BE2C (cell line): ENCODE results near the gene C10orf120.

Experiments used
- DNase-seq: peaks from one replicate; pipeline ENCODE4 v3.0.0-alpha.2; 2020
- H3K27me3 ChIP-seq: fragments of 250-450 bp; sonication (Bioruptor Pico); 2 replicates; pipeline ENCODE4 v1.5.1; 2020; ENCODE audit warnings: mild to moderate bottlenecking
- H3K36me3 ChIP-seq: fragments of 250-450 bp; sonication (Bioruptor Pico); 2 replicates; pipeline ENCODE4 v1.5.1; 2020; ENCODE audit warnings: mild to moderate bottlenecking
- H3K4me1 ChIP-seq: fragments of 250-450 bp; sonication (Bioruptor Pico); 2 replicates; pipeline ENCODE4 v1.5.1; 2020
- H3K4me3 ChIP-seq: 2 replicates; pipeline ENCODE4 v1.5.1; 2011; ENCODE audit warnings: low read depth, low read length
- H3K9me3 ChIP-seq: fragments of 250-450 bp; sonication (Bioruptor Pico); 2 replicates; pipeline ENCODE4 v1.5.1; 2020
- CTCF ChIP-seq: IDR thresholded peaks from 2 replicates; pipeline ENCODE4 v1.5.1; 2012; ENCODE audit warnings: mild to moderate bottlenecking, low read depth, low read length

Gene C10orf120

DNA sequence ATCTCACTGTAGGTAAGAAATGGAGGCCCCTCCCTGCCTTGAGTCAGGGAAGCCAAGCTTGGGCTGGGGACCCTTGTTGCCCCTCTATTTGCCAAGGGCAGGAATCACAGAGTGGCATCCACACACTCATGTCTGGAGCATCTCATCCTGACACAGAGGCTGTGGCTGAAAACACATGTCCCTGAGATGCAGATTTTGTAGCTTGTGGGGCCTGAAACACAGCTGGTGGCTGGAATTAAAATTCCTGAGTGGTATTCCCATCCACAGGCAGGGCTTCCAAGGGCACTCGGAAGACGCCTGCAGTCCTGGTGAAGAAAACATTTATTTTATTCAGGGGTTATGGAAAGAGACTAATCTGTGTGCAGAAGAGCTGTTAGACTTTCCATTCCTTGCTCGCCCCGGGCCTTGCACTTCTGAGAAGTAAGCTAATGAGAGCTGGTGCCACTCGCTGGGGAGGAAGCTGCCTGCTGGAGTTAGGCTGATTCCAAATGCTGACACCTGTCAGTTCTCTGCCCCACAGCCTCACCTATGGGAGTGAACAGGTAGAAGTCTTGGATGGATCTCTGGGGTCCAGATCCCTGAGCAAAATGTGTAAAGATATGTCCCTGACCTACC is 36.0 kb downstream of the C10orf120 start:
- Histone ChIP-seq H3K36me3 (no peaks in the 10 kb centered on the region), H3K4me1 (no peaks in the 10 kb centered on the region), H3K9me3 (no peaks in the 10 kb centered on the region), H3K4me3 (no peak overlapping the region), H3K27me3 (peaks cover 12% of the 10 kb centered on the region; the same call in 1 of the 2 replicates)
- no peak for DNase-seq
- no peak for TF ChIP-seq CTCF

DNA sequence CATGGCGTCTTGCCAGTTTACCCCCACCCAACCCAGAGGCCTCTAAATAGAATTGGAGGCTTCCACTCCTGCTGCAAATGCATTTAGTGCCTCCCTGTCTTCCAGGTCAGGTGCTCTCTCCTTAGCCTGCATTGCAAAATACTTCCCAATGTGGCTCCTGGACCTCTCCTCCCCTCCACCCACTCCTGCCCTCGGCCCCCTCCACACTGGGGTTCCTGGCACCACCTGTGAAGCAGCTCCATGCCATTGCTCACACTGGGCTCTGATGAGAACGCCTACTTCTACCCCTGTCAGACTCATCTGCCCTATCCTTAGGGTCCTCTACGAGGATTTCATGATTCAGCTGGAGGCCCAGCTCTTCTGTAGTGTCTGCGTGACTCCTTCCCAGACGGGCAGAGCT is 37.4 kb downstream of the C10orf120 start:
- no peaks in the 10 kb centered on the region for H3K9me3 ChIP-seq
- no peak overlapping the region for H3K4me3 ChIP-seq
- no peak for TF ChIP-seq CTCF
- DNase-seq: no peak
- no peaks in the 10 kb centered on the region for H3K36me3 ChIP-seq
- no peaks in the 10 kb centered on the region for H3K4me1 ChIP-seq
- peaks cover 8% of the 10 kb centered on the region; the same call in 1 of the 2 replicates for H3K27me3 ChIP-seq

DNA sequence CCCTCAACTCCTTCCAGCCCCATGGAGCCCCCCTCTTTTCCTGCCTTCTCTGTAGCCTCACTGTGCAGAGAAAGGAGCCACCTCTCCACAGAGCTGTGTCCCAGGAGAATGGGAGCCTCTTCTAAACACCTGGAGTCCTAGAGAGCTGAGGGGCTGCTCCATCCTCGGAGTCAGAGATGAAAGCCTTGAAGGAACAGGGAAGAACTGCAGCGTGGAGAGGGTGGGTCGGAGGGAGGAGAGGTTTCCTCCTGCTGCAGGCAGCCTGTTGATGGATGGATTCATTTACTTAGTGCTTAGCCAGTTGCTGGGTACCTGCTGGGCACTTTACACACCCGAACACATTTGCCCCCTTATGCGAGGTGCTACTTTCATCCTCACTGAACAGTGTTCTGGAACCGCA is 39.0 kb downstream of the C10orf120 start:
- no peaks in the 10 kb centered on the region for H3K9me3 ChIP-seq
- peaks cover 3% of the 10 kb centered on the region; the same call in 1 of the 2 replicates for H3K27me3 ChIP-seq
- no peaks in the 10 kb centered on the region for H3K4me1 ChIP-seq
- TF ChIP-seq CTCF: no peak
- DNase-seq: no peak
- H3K36me3 ChIP-seq: no peaks in the 10 kb centered on the region
- no peak overlapping the region for H3K4me3 ChIP-seq

- no peaks in the 10 kb centered on the region for H3K4me1 ChIP-seq
- peaks cover 8% of the 10 kb centered on the region; the same call in 1 of the 2 replicates for H3K27me3 ChIP-seq
- no peak for DNase-seq
- no peak overlapping the region for H3K4me3 ChIP-seq
- TF ChIP-seq CTCF: no peak
- no peaks in the 10 kb centered on the region for H3K9me3 ChIP-seq
- no peaks in the 10 kb centered on the region for H3K36me3 ChIP-seq
Measured at GRCh38 chr10:122659651-122660050, 40.0 kb downstream of the C10orf120 start.

DNA sequence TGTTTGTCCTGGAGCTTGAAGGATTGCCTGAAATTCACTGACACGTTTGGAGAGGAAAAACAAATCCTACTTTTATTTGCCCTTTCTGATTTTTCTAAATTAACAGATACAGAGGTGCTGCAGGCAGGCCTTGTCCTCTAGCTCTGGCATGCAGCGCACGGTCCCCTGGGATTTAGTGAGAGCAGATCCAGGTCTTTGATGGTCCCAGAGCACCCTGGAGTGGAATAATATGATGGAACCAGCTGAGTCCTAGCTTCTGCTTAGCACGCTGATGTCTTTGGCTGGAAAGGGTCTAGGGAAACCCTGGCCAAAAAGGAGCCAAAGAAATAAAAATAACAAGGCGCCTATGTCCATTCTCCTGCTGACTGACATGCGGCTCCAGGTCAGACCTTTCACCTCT is 40.5 kb downstream of the C10orf120 start:
- 0 out of 2 replicates have a peak, but pooled peaks cover 5% of the 10 kb centered on the region for H3K27me3 ChIP-seq
- no peaks in the 10 kb centered on the region for H3K36me3 ChIP-seq
- H3K4me1 ChIP-seq: no peaks in the 10 kb centered on the region
- H3K9me3 ChIP-seq: no peaks in the 10 kb centered on the region
- no peak for TF ChIP-seq CTCF
- DNase-seq: no peak
- H3K4me3 ChIP-seq: no peak overlapping the region

DNA sequence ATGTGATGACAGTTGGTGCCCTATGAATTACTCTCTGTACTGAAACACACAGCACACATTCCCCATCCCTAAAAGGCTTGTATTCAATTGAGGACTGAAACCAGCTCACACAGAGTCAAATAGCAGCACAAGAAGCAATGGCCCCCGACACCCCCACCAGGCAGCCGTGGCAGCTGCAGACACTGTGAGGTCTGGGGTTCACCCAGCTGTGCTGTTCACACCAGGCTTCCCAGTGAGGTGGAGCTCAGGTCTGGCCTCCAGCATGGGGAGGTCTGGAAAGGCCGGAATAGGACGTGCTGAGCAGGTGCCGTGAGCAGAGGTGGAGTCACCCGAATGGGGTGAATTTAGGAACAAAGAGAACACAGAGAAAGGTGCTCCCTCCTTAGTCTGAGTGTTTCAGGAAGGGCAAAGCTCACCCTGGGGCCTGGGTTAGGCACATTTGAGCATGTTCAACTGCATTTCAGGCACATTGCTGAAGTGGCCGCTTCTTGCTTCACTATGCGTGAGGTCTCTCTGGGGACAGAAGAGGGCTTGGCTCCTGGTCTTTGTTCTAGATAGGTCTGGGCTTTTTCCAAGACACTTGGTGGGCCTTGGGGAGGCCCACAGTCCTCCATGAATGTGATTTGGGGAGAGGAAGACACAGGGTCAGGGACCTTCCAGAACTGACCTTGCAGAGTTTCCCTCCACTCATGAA is 41.1 kb downstream of the C10orf120 start:
- Histone ChIP-seq H3K4me3 (no peak overlapping the region), H3K27me3 (0 out of 2 replicates have a peak, but pooled peaks cover 5% of the 10 kb centered on the region), H3K36me3 (no peaks in the 10 kb centered on the region), H3K9me3 (no peaks in the 10 kb centered on the region), H3K4me1 (no peaks in the 10 kb centered on the region)
- no peak for DNase-seq
- no peak for TF ChIP-seq CTCF
